ENCODE data around the gene LIN7C. TPM values are rescaled to one million over a fixed set of nuclear protein-coding genes. Genes with fewer than 3 reads are reported as not detected.
A peak's percentile ranks its signal among the peaks of the same experiment; 100 is the strongest.

The LIN7C gene
- total and polyA plus RNA-seq, 9 of the 15 experiments (the other 6 are each of a cell fraction or from before 2014, with no cell fraction given): 10.8 to 52.7 (median 21.5) TPM

DNA sequence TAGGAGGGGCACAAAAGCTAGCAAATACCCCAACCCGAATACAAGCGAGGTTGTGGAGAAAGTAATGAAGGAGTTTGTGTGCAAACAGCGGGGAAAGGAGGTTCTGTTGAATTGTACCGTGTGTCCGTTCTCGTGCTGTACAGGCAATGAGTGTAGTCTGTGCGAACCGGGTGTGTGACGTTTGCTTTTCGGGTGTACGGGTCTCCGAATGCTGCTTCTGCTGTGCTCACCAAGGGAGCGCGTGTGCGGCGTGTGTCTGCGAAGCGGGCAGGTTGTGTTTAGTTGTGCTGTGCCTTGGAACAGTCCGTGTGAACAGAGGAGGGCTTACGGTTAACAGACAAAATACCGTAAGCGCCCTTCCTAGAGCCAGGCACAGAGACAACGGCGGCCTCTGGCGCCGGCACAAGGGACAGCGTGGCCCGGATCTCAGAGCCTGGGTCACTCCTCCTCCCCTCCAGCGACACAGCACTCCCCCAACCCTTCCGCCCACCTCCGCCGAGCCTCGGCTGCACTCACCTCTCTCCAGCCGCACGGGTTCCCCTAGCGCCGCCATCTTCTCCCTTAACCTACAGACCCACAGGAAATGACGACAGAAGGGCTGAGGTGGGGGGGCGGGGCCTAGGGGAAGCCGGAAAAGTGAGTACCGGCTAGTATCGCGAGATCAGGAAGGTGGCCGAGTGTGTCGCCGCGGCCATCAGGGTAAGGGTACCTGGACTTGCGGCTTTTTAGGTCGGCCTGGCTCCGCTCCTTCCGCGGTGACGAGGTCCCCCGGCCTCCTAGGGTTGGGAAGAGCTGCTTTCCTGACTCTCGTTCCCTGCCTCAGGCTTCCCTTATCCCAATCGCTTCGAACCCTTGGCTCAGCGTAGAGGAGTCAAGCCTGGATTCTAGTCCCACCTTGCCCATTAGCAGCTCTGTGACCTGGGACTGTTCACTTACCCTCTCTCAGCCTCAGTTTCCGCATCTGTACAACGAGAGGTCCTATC lies at the start of gene LIN7C (continued):
- TF ChIP-seq, protein P1, sequence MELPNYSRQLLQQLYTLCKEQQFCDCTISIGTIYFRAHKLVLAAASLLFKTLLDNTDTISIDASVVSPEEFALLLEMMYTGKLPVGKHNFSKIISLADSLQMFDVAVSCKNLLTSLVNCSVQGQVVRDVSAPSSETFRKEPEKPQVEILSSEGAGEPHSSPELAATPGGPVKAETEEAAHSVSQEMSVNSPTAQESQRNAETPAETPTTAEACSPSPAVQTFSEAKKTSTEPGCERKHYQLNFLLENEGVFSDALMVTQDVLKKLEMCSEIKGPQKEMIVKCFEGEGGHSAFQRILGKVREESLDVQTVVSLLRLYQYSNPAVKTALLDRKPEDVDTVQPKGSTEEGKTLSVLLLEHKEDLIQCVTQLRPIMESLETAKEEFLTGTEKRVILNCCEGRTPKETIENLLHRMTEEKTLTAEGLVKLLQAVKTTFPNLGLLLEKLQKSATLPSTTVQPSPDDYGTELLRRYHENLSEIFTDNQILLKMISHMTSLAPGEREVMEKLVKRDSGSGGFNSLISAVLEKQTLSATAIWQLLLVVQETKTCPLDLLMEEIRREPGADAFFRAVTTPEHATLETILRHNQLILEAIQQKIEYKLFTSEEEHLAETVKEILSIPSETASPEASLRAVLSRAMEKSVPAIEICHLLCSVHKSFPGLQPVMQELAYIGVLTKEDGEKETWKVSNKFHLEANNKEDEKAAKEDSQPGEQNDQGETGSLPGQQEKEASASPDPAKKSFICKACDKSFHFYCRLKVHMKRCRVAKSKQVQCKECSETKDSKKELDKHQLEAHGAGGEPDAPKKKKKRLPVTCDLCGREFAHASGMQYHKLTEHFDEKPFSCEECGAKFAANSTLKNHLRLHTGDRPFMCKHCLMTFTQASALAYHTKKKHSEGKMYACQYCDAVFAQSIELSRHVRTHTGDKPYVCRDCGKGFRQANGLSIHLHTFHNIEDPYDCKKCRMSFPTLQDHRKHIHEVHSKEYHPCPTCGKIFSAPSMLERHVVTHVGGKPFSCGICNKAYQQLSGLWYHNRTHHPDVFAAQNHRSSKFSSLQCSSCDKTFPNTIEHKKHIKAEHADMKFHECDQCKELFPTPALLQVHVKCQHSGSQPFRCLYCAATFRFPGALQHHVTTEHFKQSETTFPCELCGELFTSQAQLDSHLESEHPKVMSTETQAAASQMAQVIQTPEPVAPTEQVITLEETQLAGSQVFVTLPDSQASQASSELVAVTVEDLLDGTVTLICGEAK (IDR thresholded peaks at IDR 0.05): peak; percentile 90
- TF ChIP-seq, protein P1 (CRISPR knock-in tag; IDR thresholded peaks at IDR 0.05): no peak
- TF ChIP-seq SMARCA5 (IDR thresholded peaks at IDR 0.05) (0 out of 2 replicates have a peak, but pooled peaks have one; percentile 10), CSDE1 (IDR thresholded peaks at IDR 0.05) (0 out of 4 replicates have a peak, but pooled peaks of 1 of the 2 experiments have one; percentile 54), KDM4B (IDR thresholded peaks at IDR 0.05; ENCODE audit: borderline replicate concordance in 2 of 2, low read depth in 1 of 2) (peak in 1 of 2 experiments; percentile 70; a peak in 1 of 4 replicates), CBX8 (IDR thresholded peaks at IDR 0.05; ENCODE audit: borderline replicate concordance, extremely low read depth, low read depth, low read length, poor library complexity, severe bottlenecking) (no peak), ZNF184 (CRISPR knock-in tag; IDR thresholded peaks at IDR 0.05) (no peak), NR2C2 (CRISPR knock-in tag; IDR thresholded peaks at IDR 0.05) (no peak), NR2C2 (tag; IDR thresholded peaks at IDR 0.05) (peak; percentile 91), TOE1 (IDR thresholded peaks at IDR 0.05; ENCODE audit: borderline replicate concordance) (peak; percentile 31; the same call in 1 of the 2 replicates), TOE1 (CRISPR knock-in tag; IDR thresholded peaks at IDR 0.05; ENCODE audit: borderline replicate concordance, low read depth) (no peak), MAZ (CRISPR knock-in tag; conservative IDR thresholded peaks at IDR 0.05 in 1 of 2, IDR thresholded peaks at IDR 0.05 in 1 of 2) (peak in 1 of 2 experiments; percentile 46; a peak in 1 of 4 replicates), HCFC1 (IDR thresholded peaks at IDR 0.05; ENCODE audit: low read depth, low read length) (peak; percentile 68)
- TF ChIP-seq, protein P2, sequence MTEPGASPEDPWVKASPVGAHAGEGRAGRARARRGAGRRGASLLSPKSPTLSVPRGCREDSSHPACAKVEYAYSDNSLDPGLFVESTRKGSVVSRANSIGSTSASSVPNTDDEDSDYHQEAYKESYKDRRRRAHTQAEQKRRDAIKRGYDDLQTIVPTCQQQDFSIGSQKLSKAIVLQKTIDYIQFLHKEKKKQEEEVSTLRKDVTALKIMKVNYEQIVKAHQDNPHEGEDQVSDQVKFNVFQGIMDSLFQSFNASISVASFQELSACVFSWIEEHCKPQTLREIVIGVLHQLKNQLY (CRISPR knock-in tag; conservative IDR thresholded peaks at IDR 0.05): 0 out of 4 replicates have a peak, but pooled peaks of 1 of the 2 experiments have one; percentile 9
- TF ChIP-seq, protein P3, sequence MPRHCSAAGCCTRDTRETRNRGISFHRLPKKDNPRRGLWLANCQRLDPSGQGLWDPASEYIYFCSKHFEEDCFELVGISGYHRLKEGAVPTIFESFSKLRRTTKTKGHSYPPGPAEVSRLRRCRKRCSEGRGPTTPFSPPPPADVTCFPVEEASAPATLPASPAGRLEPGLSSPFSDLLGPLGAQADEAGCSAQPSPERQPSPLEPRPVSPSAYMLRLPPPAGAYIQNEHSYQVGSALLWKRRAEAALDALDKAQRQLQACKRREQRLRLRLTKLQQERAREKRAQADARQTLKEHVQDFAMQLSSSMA (CRISPR knock-in tag; IDR thresholded peaks at IDR 0.05): peak; percentile 48; the same call in 1 of the 2 replicates
